Measurements from ENCODE around the gene ATXN2. TPM values are rescaled to one million over a fixed set of nuclear protein-coding genes. Genes with fewer than 3 reads are reported as not detected.

ATXN2 gene
- total and polyA plus RNA-seq, 2 donors from 2014 or later = 27.1 to 56.5 TPM

GRCh38 chr12:111448846-111449790 is 150.0 kb downstream of the ATXN2 start:
- intact Hi-C loops (cut with DNase I) = no loop called here
- no peak for FAIRE-seq
- no peak for TF ChIP-seq CTCF (IDR thresholded peaks at IDR 0.05; ENCODE audit: borderline replicate concordance, extremely low read depth, insufficient read depth)
- H3K4me1 ChIP-seq (ENCODE audit: control insufficient read depth in 2 of 3, insufficient read depth in 2 of 3, low read depth in 1 of 3, low read length in 3 of 3) = peaks cover 0 to 42% (median 34%) of the 10 kb centered on the region in 3 donors
- H3K27ac ChIP-seq (ENCODE audit: low read depth in 2 of 2, low read length in 2 of 2) = peak overlapping the region in 1 of 2 donors; percentile 41
- H3K4me3 ChIP-seq (ENCODE audit: low read length in 3 of 3) = no peak overlapping the region
- no peak overlapping the region for H3K9ac ChIP-seq (ENCODE audit: low read length in 3 of 3)
- no peak for DNase-seq
- peaks cover 15 to 40% (median 27%) of the 10 kb centered on the region in 3 donors for H3K36me3 ChIP-seq (ENCODE audit: control insufficient read depth in 2 of 3, insufficient read depth in 3 of 3, low read length in 3 of 3)
- H3K27me3 ChIP-seq (ENCODE audit: control insufficient read depth, insufficient read depth, low read length) = no peaks in the 10 kb centered on the region
- H3K9me3 ChIP-seq (ENCODE audit: control insufficient read depth in 2 of 3, insufficient read depth in 1 of 3, low read length in 3 of 3) = no peaks in the 10 kb centered on the region

- H3K36me3 ChIP-seq (ENCODE audit: control insufficient read depth in 2 of 3, insufficient read depth in 3 of 3, low read length in 3 of 3) = peaks cover 15 to 32% (median 19%) of the 10 kb centered on the region in 3 donors
- peaks cover 0 to 40% (median 36%) of the 10 kb centered on the region in 3 donors for H3K4me1 ChIP-seq (ENCODE audit: control insufficient read depth in 2 of 3, insufficient read depth in 2 of 3, low read depth in 1 of 3, low read length in 3 of 3)
- no peaks in the 10 kb centered on the region for H3K27me3 ChIP-seq (ENCODE audit: control insufficient read depth, insufficient read depth, low read length)
- intact Hi-C loops (cut with DNase I) = no loop called here
- FAIRE-seq (no peak), DNase-seq (no peak)
- no peak overlapping the region for H3K4me3 ChIP-seq (ENCODE audit: low read length in 3 of 3)
- no peak overlapping the region for H3K9ac ChIP-seq (ENCODE audit: low read length in 3 of 3)
- H3K27ac ChIP-seq (ENCODE audit: low read depth in 2 of 2, low read length in 2 of 2) = no peak overlapping the region
- no peaks in the 10 kb centered on the region for H3K9me3 ChIP-seq (ENCODE audit: control insufficient read depth in 2 of 3, insufficient read depth in 1 of 3, low read length in 3 of 3)
- no peak for TF ChIP-seq CTCF (IDR thresholded peaks at IDR 0.05; ENCODE audit: borderline replicate concordance, extremely low read depth, insufficient read depth)
Measured at GRCh38 chr12:111448266-111448830, 150.8 kb downstream of the ATXN2 start.

GRCh38 chr12:111447571-111448265 is 151.4 kb downstream of the ATXN2 start:
- H3K4me3 ChIP-seq (ENCODE audit: low read length in 3 of 3) = no peak overlapping the region
- no peaks in the 10 kb centered on the region for H3K9me3 ChIP-seq (ENCODE audit: control insufficient read depth in 2 of 3, insufficient read depth in 1 of 3, low read length in 3 of 3)
- H3K27ac ChIP-seq (ENCODE audit: low read depth in 2 of 2, low read length in 2 of 2) = no peak overlapping the region
- H3K4me1 ChIP-seq (ENCODE audit: control insufficient read depth in 2 of 3, insufficient read depth in 2 of 3, low read depth in 1 of 3, low read length in 3 of 3) = peaks cover 0 to 43% (median 38%) of the 10 kb centered on the region in 3 donors
- no peak overlapping the region for H3K9ac ChIP-seq (ENCODE audit: low read length in 3 of 3)
- H3K27me3 ChIP-seq (ENCODE audit: control insufficient read depth, insufficient read depth, low read length) = no peaks in the 10 kb centered on the region
- intact Hi-C loops (cut with DNase I) = no loop called here
- H3K36me3 ChIP-seq (ENCODE audit: control insufficient read depth in 2 of 3, insufficient read depth in 3 of 3, low read length in 3 of 3) = peaks cover 15 to 28% (median 16%) of the 10 kb centered on the region in 3 donors
- no peak for TF ChIP-seq CTCF (IDR thresholded peaks at IDR 0.05; ENCODE audit: borderline replicate concordance, extremely low read depth, insufficient read depth)
- DNase-seq (no peak), FAIRE-seq (no peak)
